RWPE2 (cell line): ENCODE measurements around the gene IRF1.
A peak's percentile ranks its signal among the peaks of the same experiment; 100 is the strongest.

Experiments
- ATAC-seq: fragments of 200-7000 bp; cut with Tn5 transposase; 3 replicates; pipeline ENCODE4 v1.9.1; 2021; ENCODE audit warnings: low read depth
- DNase-seq: peaks from one replicate; pipeline ENCODE4 v3.0.0-alpha.2; 2020; ENCODE audit warnings: low spot score
- H3K27ac ChIP-seq: fragments of 450-650 bp; 2 replicates; pipeline ENCODE4 v1.5.1; 2017; ENCODE audit warnings: mild to moderate bottlenecking; ENCODE audit not compliant: poor library complexity, severe bottlenecking
- H3K27me3 ChIP-seq: fragments of 250-450 bp; sonication (Bioruptor Pico); 2 replicates; pipeline ENCODE4 v1.5.1; 2021; ENCODE audit warnings: mild to moderate bottlenecking, moderate library complexity; ENCODE audit not compliant: insufficient read depth, poor library complexity, severe bottlenecking
- H3K36me3 ChIP-seq: fragments of 250-450 bp; sonication (Bioruptor Pico); 2 replicates; pipeline ENCODE4 v1.5.1; 2020; ENCODE audit warnings: low read depth, mild to moderate bottlenecking, moderate library complexity
- H3K4me1 ChIP-seq: fragments of 250-450 bp; sonication (Bioruptor Pico); 2 replicates; pipeline ENCODE4 v1.5.1; 2021; ENCODE audit warnings: mild to moderate bottlenecking, moderate library complexity; ENCODE audit not compliant: insufficient read depth, poor library complexity, severe bottlenecking
- H3K4me3 ChIP-seq: fragments of 250-450 bp; sonication (Bioruptor Pico); 2 replicates; pipeline ENCODE4 v1.5.1; 2021; ENCODE audit warnings: mild to moderate bottlenecking, moderate library complexity; ENCODE audit not compliant: severe bottlenecking
- H3K9me3 ChIP-seq: fragments of 250-450 bp; sonication (Bioruptor Pico); 2 replicates; pipeline ENCODE4 v1.5.1; 2021; ENCODE audit warnings: mild to moderate bottlenecking, moderate library complexity; ENCODE audit not compliant: severe bottlenecking
- CTCF ChIP-seq: fragments of 450-650 bp; IDR thresholded peaks from one replicate; pipeline ENCODE4 v1.5.1; 2017; ENCODE audit warnings: mild to moderate bottlenecking, moderate library complexity; ENCODE audit not compliant: poor library complexity, severe bottlenecking

The IRF1 gene

GRCh38 chr5:132498152-132498551 lies 7.6 kb upstream of the IRF1 start:
- peak; percentile 84 for DNase-seq
- Histone ChIP-seq H3K27me3 (no peaks in the 10 kb centered on the region), H3K4me1 (peaks cover 25% of the 10 kb centered on the region), H3K9me3 (no peaks in the 10 kb centered on the region), H3K4me3 (no peak overlapping the region), H3K27ac (peak overlapping the region; percentile 82), H3K36me3 (no peaks in the 10 kb centered on the region)
- no peak for TF ChIP-seq CTCF
- peak; percentile 1; the same call in 1 of the 3 replicates for ATAC-seq

GRCh38 chr5:132497488-132497997 lies 7.0 kb upstream of the IRF1 start:
- peaks cover 25% of the 10 kb centered on the region for H3K4me1 ChIP-seq
- peak; percentile 57 for ATAC-seq
- H3K27me3 ChIP-seq = no peaks in the 10 kb centered on the region
- peak overlapping the region; percentile 56 for H3K4me3 ChIP-seq
- no peaks in the 10 kb centered on the region for H3K9me3 ChIP-seq
- peak; percentile 95 for DNase-seq
- peak overlapping the region; percentile 82 for H3K27ac ChIP-seq
- TF ChIP-seq CTCF = no peak
- H3K36me3 ChIP-seq = no peaks in the 10 kb centered on the region

- H3K36me3 ChIP-seq = no peaks in the 10 kb centered on the region
- peak overlapping the region; percentile 56 for H3K4me3 ChIP-seq
- no peaks in the 10 kb centered on the region for H3K27me3 ChIP-seq
- peak; percentile 50 for ATAC-seq
- peaks cover 29% of the 10 kb centered on the region for H3K4me1 ChIP-seq
- H3K27ac ChIP-seq = peak overlapping the region; percentile 82
- peak; percentile 91 for DNase-seq
- no peaks in the 10 kb centered on the region for H3K9me3 ChIP-seq
- TF ChIP-seq CTCF = no peak
Observed at GRCh38 chr5:132496631-132497487, 6.3 kb upstream of the IRF1 start.

- Histone ChIP-seq H3K4me3 (peak overlapping the region; percentile 56), H3K9me3 (no peaks in the 10 kb centered on the region), H3K4me1 (peaks cover 35% of the 10 kb centered on the region), H3K27me3 (no peaks in the 10 kb centered on the region), H3K27ac (peak overlapping the region; percentile 82), H3K36me3 (no peaks in the 10 kb centered on the region)
- no peak for TF ChIP-seq CTCF
- DNase-seq (peak; percentile 100), ATAC-seq (peak; percentile 73)
Observed at GRCh38 chr5:132496191-132496630, 5.6 kb upstream of the IRF1 start.
